Astrocyte of the spinal cord (primary cell): ENCODE results near the gene SOX4.

Experiments used
- DNase-seq: peaks from one replicate; pipeline ENCODE4 v3.0.0; 2011; ENCODE audit warnings: low read depth, low spot score
- H3K4me3 ChIP-seq: 2 replicates; pipeline ENCODE4 v1.5.1; 2011; ENCODE audit warnings: low read depth, mild to moderate bottlenecking, low read length, moderate library complexity
- CTCF ChIP-seq: IDR thresholded peaks from 2 replicates; pipeline ENCODE4 v1.5.1; 2012; ENCODE audit warnings: low read depth, mild to moderate bottlenecking, low read length, inconsistent platforms
- in situ Hi-C: cut with HindIII; loops from 2 replicates; pipeline ENCODE4 v1.10.0; 2017; ENCODE audit warnings: low sequenced_read_pairs

Gene SOX4

GRCh38 chr6:21587179-21587960 lies 6.2 kb upstream of the SOX4 start:
- DNase-seq = peak; percentile 65
- in situ Hi-C loops = no loop called here
- peak; percentile 34 for TF ChIP-seq CTCF
- peak overlapping the region; percentile 64 for H3K4me3 ChIP-seq

GRCh38 chr6:21587961-21588480 lies 5.5 kb upstream of the SOX4 start:
- peak overlapping the region; percentile 64 for H3K4me3 ChIP-seq
- in situ Hi-C loops = no loop called here
- DNase-seq = peak; percentile 64
- no peak for TF ChIP-seq CTCF

- H3K4me3 ChIP-seq = peak overlapping the region; percentile 64
- TF ChIP-seq CTCF = no peak
- in situ Hi-C loops = no loop called here
- peak; percentile 91 for DNase-seq
These were observed 4.8 kb upstream of the SOX4 start for GRCh38 chr6:21588481-21589351.

GRCh38 chr6:21589352-21590345 lies 3.9 kb upstream of the SOX4 start:
- peak; percentile 94 for TF ChIP-seq CTCF
- H3K4me3 ChIP-seq = peak overlapping the region; percentile 64
- in situ Hi-C loops = no loop called here
- DNase-seq = peak; percentile 88

- in situ Hi-C loops = no loop called here
- no peak for TF ChIP-seq CTCF
- H3K4me3 ChIP-seq = no peak overlapping the region
- no peak for DNase-seq
These were observed 3.2 kb upstream of the SOX4 start for GRCh38 chr6:21590346-21590745.
